K562 (cell line): ENCODE results near the gene COQ5. TPM values are rescaled to one million over a fixed set of nuclear protein-coding genes. Genes with fewer than 3 reads are reported as not detected.
A peak's percentile ranks its signal among the peaks of the same experiment; 100 is the strongest.

Source experiments
- ATAC-seq: fragments of 200-7000 bp; cut with Tn5 transposase; 3 replicates; pipeline ENCODE4 v1.9.1; 2020; ENCODE audit warnings: moderate library complexity
- BruUV-seq: library from RNA; stranded (reverse); fragments of 400-500 nt; replicated peaks from 2 replicates; lab custom pipeline; 2021; lab: Mats Ljungman, UMichigan
- CTCF ChIA-PET: fragments of 300-600 bp; formaldehyde crosslinking; extraction: SDS; loops from one replicate; lab custom pipeline; 2021; ENCODE audit warnings: low intra/inter-chr PET ratio; lab: Yijun Ruan, JAX
- POLR2A ChIA-PET: fragments of 300-600, 350-650 bp; sonication (Branson Sonifier 250); formaldehyde crosslinking; extraction: SDS; loops from one replicate; lab custom pipeline; 2021; ENCODE audit warnings: antibody characterized with exemption, inconsistent platforms; lab: Yijun Ruan, JAX
- DNase-seq, 4 experiments: peaks; one replicate each; pipeline versions ENCODE4 v3.0.0 to v3.0.0-alpha.2; 2011 to 2018; ENCODE audit warnings: low spot score in 3 of 4, mixed read lengths in 3 of 4; ENCODE audit errors: extremely low read depth in 1 of 4
- FAIRE-seq: peaks from 2 replicates; lab custom pipeline; 2011; peaks lifted over from hg19 to GRCh38; lab: Jason Lieb, UNC
- H2AFZ ChIP-seq: 2 replicates; pipeline ENCODE4 v1.6.0; 2011; ENCODE audit warnings: low read depth, low read length, control low read depth, inconsistent platforms
- H3K27ac ChIP-seq: fragments of 200-600 bp; 3 replicates; pipeline ENCODE4 v1.8.0; 2011; ENCODE audit warnings: low read depth, mild to moderate bottlenecking, control low read depth, inconsistent platforms, low read length, moderate library complexity, mixed read lengths; ENCODE audit errors: extremely low read depth
- H3K27me3 ChIP-seq, 2 experiments: fragments of 300-600 bp in 1 of 2; 2 replicates in 1 of 2; 3 replicates in 1 of 2; pipeline versions ENCODE4 v1.6.0 to v1.8.0; 2011; ENCODE audit warnings: inconsistent platforms in 2 of 2, low read length in 2 of 2, mild to moderate bottlenecking in 1 of 2, mixed read lengths in 1 of 2, moderate library complexity in 1 of 2; ENCODE audit not compliant: control insufficient read depth in 2 of 2, insufficient read depth in 2 of 2
- H3K36me3 ChIP-seq: fragments of 300-600 bp; 3 replicates; pipeline ENCODE4 v1.8.0; 2011; ENCODE audit warnings: mild to moderate bottlenecking, low read length, inconsistent platforms; ENCODE audit not compliant: control insufficient read depth, insufficient read depth
- H3K4me1 ChIP-seq, 2 experiments: fragments of 200-600 bp in 1 of 2; replicated peaks in 1 of 2; 2 replicates in 1 of 2; 3 replicates in 1 of 2; pipeline versions ENCODE4 v1.5.1 to v1.8.0; 2011; ENCODE audit warnings: inconsistent platforms in 2 of 2, low read length in 2 of 2, mild to moderate bottlenecking in 1 of 2, mixed read lengths in 1 of 2, moderate library complexity in 1 of 2; ENCODE audit not compliant: control insufficient read depth in 2 of 2, insufficient read depth in 2 of 2
- H3K4me2 ChIP-seq: 2 replicates; pipeline ENCODE4 v1.6.1; 2011; ENCODE audit warnings: low read length, control low read depth, inconsistent platforms, mixed read lengths; ENCODE audit not compliant: insufficient read depth
- H3K4me3 ChIP-seq: fragments of 200-600 bp; sonication (generic), shearing (Covaris generic); 2 replicates; pipeline ENCODE4 v1.5.1; 2016; ENCODE audit warnings: control low read depth, inconsistent platforms
- H3K79me2 ChIP-seq: fragments of 200-600 bp; 3 replicates; pipeline ENCODE4 v1.8.0; 2011; ENCODE audit warnings: low read length, inconsistent platforms; ENCODE audit not compliant: control insufficient read depth, insufficient read depth
- H3K9ac ChIP-seq, 2 experiments: 2 replicates each; pipeline versions ENCODE4 v1.6.0 to v1.6.1; 2011; ENCODE audit warnings: low read depth in 2 of 2, low read length in 2 of 2, control low read depth in 1 of 2, inconsistent platforms in 1 of 2, mild to moderate bottlenecking in 1 of 2, mixed read lengths in 1 of 2; ENCODE audit not compliant: insufficient read depth in 1 of 2
- H3K9me1 ChIP-seq: one replicate; pipeline ENCODE4 v1.6.0; 2011; ENCODE audit warnings: inconsistent platforms, mild to moderate bottlenecking, low read length, moderate library complexity; ENCODE audit not compliant: control insufficient read depth, insufficient read depth
- H3K9me3 ChIP-seq: replicated peaks from 2 replicates; pipeline ENCODE4 v1.5.1; 2011; ENCODE audit warnings: low read depth, low read length, inconsistent platforms; ENCODE audit not compliant: control insufficient read depth, insufficient read depth
- H4K20me1 ChIP-seq: replicated peaks from 2 replicates; pipeline ENCODE4 v1.6.1; 2011; ENCODE audit warnings: low read length, inconsistent platforms, mixed read lengths; ENCODE audit not compliant: control insufficient read depth, insufficient read depth
- BRCA1 ChIP-seq, 2 experiments: fragments of 450-650 bp in 1 of 2; sonication (generic) in 1 of 2; formaldehyde crosslinking in 1 of 2; IDR thresholded peaks; 2 replicates each; pipeline versions ENCODE4 v1.5.0 to v1.6.1; 2017 to 2020; ENCODE audit warnings: mild to moderate bottlenecking in 1 of 2, missing genetic modification reagents in 1 of 2
- EHMT2 ChIP-seq: fragments of 450-650 bp; IDR thresholded peaks from 2 replicates; pipeline ENCODE4 v1.6.1; 2018; ENCODE audit warnings: antibody characterized with exemption
- ELF2 ChIP-seq: fragments of 250-450 bp; sonication (Bioruptor Pico); IDR thresholded peaks from 2 replicates; pipeline ENCODE4 v1.5.0; 2021; ENCODE audit warnings: mild to moderate bottlenecking
- JUNB ChIP-seq: fragments of 450-650 bp; formaldehyde crosslinking; conservative IDR thresholded peaks from 2 replicates; pipeline ENCODE4 v1.4.0; 2020; ENCODE audit warnings: mild to moderate bottlenecking
- KLF10 ChIP-seq: fragments of 250-450 bp; sonication (Bioruptor Pico); IDR thresholded peaks from 2 replicates; pipeline ENCODE4 v1.6.1; 2021; ENCODE audit warnings: matching md5 sums
- KLF16 ChIP-seq: IDR thresholded peaks from 2 replicates; pipeline ENCODE4 v1.6.1; 2016; ENCODE audit warnings: antibody characterized with exemption
- MCM2 ChIP-seq: fragments of 450-650 bp; IDR thresholded peaks from 2 replicates; pipeline ENCODE4 v1.6.1; 2017; ENCODE audit warnings: low read depth, mild to moderate bottlenecking
- NELFE ChIP-seq: IDR thresholded peaks from 2 replicates; pipeline ENCODE4 v1.6.1; 2011; ENCODE audit warnings: mild to moderate bottlenecking; ENCODE audit not compliant: insufficient read depth, insufficient read length
- POU5F1 ChIP-seq: fragments of 150-350 bp; IDR thresholded peaks from 2 replicates; pipeline ENCODE4 v1.6.1; 2014; ENCODE audit warnings: borderline replicate concordance, low read length, low read depth, mild to moderate bottlenecking; ENCODE audit not compliant: partially characterized antibody
- PTBP1 ChIP-seq: fragments of 200-400 bp; formaldehyde crosslinking; IDR thresholded peaks from 2 replicates; pipeline ENCODE4 v1.6.1; 2017; ENCODE audit warnings: low read depth, low read length
- SETDB1 ChIP-seq: IDR thresholded peaks from one replicate; pipeline ENCODE4 v1.6.1; 2012; ENCODE audit warnings: low read length, control low read depth, inconsistent platforms
- ZNF165 ChIP-seq: fragments of 250-450 bp; sonication (Bioruptor Pico); IDR thresholded peaks from 2 replicates; pipeline ENCODE4 v1.4.0; 2020; ENCODE audit warnings: borderline replicate concordance
- ZNF830 ChIP-seq: fragments of 250-450 bp; sonication (Bioruptor Pico); IDR thresholded peaks from 2 replicates; pipeline ENCODE4 v1.5.0; 2021; ENCODE audit warnings: mild to moderate bottlenecking
- WGBS: fragments of 100-300 bp; shearing (Covaris generic); methylation state at CpG from one replicate; pipeline ENCODE4 v1.1.6; 2016; ENCODE audit warnings: low coverage, mixed read lengths; ENCODE audit not compliant: insufficient coverage; ENCODE audit errors: missing lambda C conversion rate; 5-methylcytosine and 5-hydroxymethylcytosine counted together
- in situ Hi-C: fragments of 300-500 bp; cut with MboI; formaldehyde crosslinking; loops from 4 replicates; pipeline ENCODE4 v1.15.0; 2018; ENCODE audit warnings: inconsistent platforms, mixed read lengths
- intact Hi-C: fragments of 100-400 bp; cut with micrococcal nuclease; formaldehyde crosslinking; loops from 2 replicates; pipeline ENCODE4 v1.14.2; 2022
- polyA plus RNA-seq, 8 experiments: library from polyadenylated mRNA; depleted of rRNA in 4 of 8; stranded (reverse) in 5 of 8; unstranded in 3 of 8; fragments of >200 nt; fragmentation: Nextera tagmentation in 2 of 8; fragmentation: Illumina TruSeq in 1 of 8; extraction: Ambion mirVana in 2 of 8; extraction: Trizol in 1 of 8; gene quantifications; 2 replicates each; pipeline versions ENCODE4 v1.2.1 to v1.2.3, GENCODE V29; 2011 to 2014; ENCODE audit warnings: inconsistent platforms in 1 of 8, missing spikeins in 1 of 8
- total RNA-seq, 7 experiments: library from RNA; depleted of rRNA in 6 of 7; stranded (reverse); fragments of >200 nt in 6 of 7; fragmentation: Illumina TruSeq in 2 of 7; extraction: Trizol in 2 of 7; gene quantifications; 2 replicates each; pipeline versions ENCODE4 v1.2.1 to v1.2.3, GENCODE V29; 2011 to 2021; ENCODE audit warnings: low replicate concordance in 1 of 7
- TF ChIP-seq, protein P1 (sequence below), 3 experiments: IDR thresholded peaks in 2 of 3; conservative IDR thresholded peaks in 1 of 3; 2 replicates each; pipeline ENCODE4 v1.5.1; 2011 to 2012; ENCODE audit warnings: low read length in 3 of 3, mild to moderate bottlenecking in 3 of 3, control low read depth in 2 of 3, improper control_type of control experiment in 1 of 3, inconsistent platforms in 1 of 3, low read depth in 1 of 3, mixed read lengths in 1 of 3, moderate library complexity in 1 of 3; ENCODE audit not compliant: insufficient read depth in 2 of 3
- TF ChIP-seq, protein P2 (sequence below): sonication (generic); formaldehyde crosslinking; IDR thresholded peaks from 2 replicates; pipeline ENCODE4 v1.8.0; 2022; ENCODE audit warnings: mild to moderate bottlenecking, missing genetic modification reagents
- TF ChIP-seq, protein P3 (sequence below): fragments of 450-650 bp; conservative IDR thresholded peaks from 2 replicates; pipeline ENCODE4 v1.6.1; 2016; ENCODE audit warnings: missing genetic modification characterization, low read depth, mild to moderate bottlenecking, control low read depth, missing compliant biosample characterization

The COQ5 gene
- total and polyA plus RNA-seq, 9 of the 15 experiments (the other 6 are each of a cell fraction or from before 2014, with no cell fraction given) = 19.2 to 59.7 (median 30.4) TPM

- TF ChIP-seq ELF2 (CRISPR knock-in tag) = no peak
- no peak for TF ChIP-seq KLF16
Measured at GRCh38 chr12:120470150-120470784, 58.7 kb downstream of the COQ5 start (continued).

DNA sequence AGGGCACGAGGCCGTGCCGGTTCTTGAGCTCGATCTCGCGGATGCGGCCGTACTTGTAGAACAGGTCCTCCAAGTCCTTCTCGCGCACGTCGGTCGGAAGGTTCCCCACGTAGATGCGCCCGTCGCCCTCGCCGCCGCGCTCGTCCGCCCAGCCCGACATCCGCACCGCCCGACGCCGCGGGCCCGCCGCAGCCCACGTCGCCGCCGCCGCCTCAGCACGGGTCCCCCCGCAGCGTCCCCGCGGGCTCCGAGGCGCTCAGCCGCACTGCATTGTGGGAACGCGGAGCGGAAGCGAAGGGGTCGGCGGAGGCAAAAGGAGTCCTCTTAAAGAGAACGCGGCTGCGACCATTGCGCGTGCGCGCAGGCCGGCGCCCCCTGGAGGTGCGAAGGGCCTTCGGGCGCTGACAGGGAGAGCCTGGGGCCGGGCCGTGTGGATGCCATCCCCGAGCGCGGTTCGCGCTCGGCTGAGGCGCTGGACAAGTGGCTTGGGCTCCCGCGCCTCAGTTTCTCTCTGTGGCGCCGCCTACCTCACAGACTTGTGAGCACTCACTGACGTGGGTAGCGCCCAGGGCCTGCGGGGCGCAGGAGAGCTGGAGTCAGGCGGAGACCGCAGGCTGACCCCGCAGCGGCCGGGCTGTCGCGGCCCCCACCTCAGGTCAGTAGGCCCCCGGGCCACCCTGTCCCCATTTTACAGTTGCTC lies 59.4 kb downstream of the COQ5 start, which contains the start of gene SRSF9:
Gene SRSF9, minus strand, starts transcription at position 299 of the 700 bp plus-strand sequence. Its CDS starts 139 bp downstream, at position 160.
- Histone ChIP-seq H3K4me2 (peak within 1 kb of the TSS; percentile 97), H2AFZ (peak within 1 kb of the TSS; percentile 88), H3K9ac (peak within 1 kb of the TSS; percentile 87 to 100), H3K27ac (peak within 1 kb of the TSS; percentile 96), H3K36me3 (peaks cover 40% of the 10 kb centered on the region), H3K4me3 (peak within 1 kb of the TSS; percentile 90), H3K79me2 (peaks cover 93% of the 10 kb centered on the region), H3K4me1 (peaks cover 27 to 35% of the 10 kb centered on the region in 2 experiments), H3K9me1 (no peaks in the 10 kb centered on the region), H3K27me3 (no peaks in the 10 kb centered on the region), H3K9me3 (no peaks in the 10 kb centered on the region), H4K20me1 (peaks cover 28% of the 10 kb centered on the region)
- ChIA-PET POLR2A (interaction anchor here (0.5 to 3.1 kb wide), 13 partner anchors 10 to 268 kb away, joined by 3 to 23 read pairs (median 3); partner anchors contain the start of genes RNU4-1, RNU4-2 and RPLP0), CTCF (interaction anchor here (0.6 to 1.1 kb wide), 2 partner anchors 13 to 27 kb away, joined by 3 to 6 read pairs; no protein-coding TSS in a partner anchor)
- in situ Hi-C loops (no loop called here), intact Hi-C loops (loop anchor here (1.0 to 5.0 kb wide), 3 partner anchors 27 to 113 kb away; partner anchors contain the start of genes COQ5, DYNLL1 and POP5)
- WGBS = 1% methylated on average over 60 of the region's 88 CpGs
- FAIRE-seq (peak; percentile 79), ATAC-seq (peak; percentile 87), DNase-seq (peak; percentile 94 to 99 (median 96))
- BruUV-seq = no TSS peak
- TF ChIP-seq, protein P1, sequence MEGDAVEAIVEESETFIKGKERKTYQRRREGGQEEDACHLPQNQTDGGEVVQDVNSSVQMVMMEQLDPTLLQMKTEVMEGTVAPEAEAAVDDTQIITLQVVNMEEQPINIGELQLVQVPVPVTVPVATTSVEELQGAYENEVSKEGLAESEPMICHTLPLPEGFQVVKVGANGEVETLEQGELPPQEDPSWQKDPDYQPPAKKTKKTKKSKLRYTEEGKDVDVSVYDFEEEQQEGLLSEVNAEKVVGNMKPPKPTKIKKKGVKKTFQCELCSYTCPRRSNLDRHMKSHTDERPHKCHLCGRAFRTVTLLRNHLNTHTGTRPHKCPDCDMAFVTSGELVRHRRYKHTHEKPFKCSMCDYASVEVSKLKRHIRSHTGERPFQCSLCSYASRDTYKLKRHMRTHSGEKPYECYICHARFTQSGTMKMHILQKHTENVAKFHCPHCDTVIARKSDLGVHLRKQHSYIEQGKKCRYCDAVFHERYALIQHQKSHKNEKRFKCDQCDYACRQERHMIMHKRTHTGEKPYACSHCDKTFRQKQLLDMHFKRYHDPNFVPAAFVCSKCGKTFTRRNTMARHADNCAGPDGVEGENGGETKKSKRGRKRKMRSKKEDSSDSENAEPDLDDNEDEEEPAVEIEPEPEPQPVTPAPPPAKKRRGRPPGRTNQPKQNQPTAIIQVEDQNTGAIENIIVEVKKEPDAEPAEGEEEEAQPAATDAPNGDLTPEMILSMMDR (IDR thresholded peaks at IDR 0.05 in 2 of 3, conservative IDR thresholded peaks at IDR 0.05 in 1 of 3; ENCODE audit: insufficient read depth in 2 of 3, low read depth in 1 of 3, low read length in 3 of 3) = peak; percentile 88 to 94 (median 93)
- TF ChIP-seq JUNB = no peak
- TF ChIP-seq ZNF830 (CRISPR knock-in tag) = no peak
- TF ChIP-seq PTBP1 = no peak
- TF ChIP-seq, protein P2, sequence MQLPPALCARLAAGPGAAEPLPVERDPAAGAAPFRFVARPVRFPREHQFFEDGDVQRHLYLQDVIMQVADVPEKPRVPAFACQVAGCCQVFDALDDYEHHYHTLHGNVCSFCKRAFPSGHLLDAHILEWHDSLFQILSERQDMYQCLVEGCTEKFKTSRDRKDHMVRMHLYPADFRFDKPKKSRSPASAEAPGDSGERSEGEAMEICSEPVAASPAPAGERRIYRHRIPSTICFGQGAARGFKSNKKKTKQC (CRISPR knock-in tag) = peak; percentile 75; the same call in 1 of the 2 replicates
- no peak for TF ChIP-seq EHMT2
- TF ChIP-seq, protein P3, sequence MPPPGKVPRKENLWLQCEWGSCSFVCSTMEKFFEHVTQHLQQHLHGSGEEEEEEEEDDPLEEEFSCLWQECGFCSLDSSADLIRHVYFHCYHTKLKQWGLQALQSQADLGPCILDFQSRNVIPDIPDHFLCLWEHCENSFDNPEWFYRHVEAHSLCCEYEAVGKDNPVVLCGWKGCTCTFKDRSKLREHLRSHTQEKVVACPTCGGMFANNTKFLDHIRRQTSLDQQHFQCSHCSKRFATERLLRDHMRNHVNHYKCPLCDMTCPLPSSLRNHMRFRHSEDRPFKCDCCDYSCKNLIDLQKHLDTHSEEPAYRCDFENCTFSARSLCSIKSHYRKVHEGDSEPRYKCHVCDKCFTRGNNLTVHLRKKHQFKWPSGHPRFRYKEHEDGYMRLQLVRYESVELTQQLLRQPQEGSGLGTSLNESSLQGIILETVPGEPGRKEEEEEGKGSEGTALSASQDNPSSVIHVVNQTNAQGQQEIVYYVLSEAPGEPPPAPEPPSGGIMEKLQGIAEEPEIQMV (tag) = no peak
- TF ChIP-seq ELF2 (CRISPR knock-in tag) = peak; percentile 78
- TF ChIP-seq ZNF165 (CRISPR knock-in tag) = no peak
- no peak for TF ChIP-seq MCM2
- no peak for TF ChIP-seq POU5F1
- no peak for TF ChIP-seq BRCA1 (IDR thresholded peaks at IDR 0.05)
- TF ChIP-seq BRCA1 (CRISPR knock-in tag; IDR thresholded peaks at IDR 0.05) = no peak
- no peak for TF ChIP-seq NELFE
- no peak for TF ChIP-seq KLF10
- no peak for TF ChIP-seq SETDB1
